ENCODE results near the gene RUSC2. TPM values are rescaled to one million over a fixed set of nuclear protein-coding genes. Genes with fewer than 3 reads are reported as not detected.

RUSC2 gene, protein sequence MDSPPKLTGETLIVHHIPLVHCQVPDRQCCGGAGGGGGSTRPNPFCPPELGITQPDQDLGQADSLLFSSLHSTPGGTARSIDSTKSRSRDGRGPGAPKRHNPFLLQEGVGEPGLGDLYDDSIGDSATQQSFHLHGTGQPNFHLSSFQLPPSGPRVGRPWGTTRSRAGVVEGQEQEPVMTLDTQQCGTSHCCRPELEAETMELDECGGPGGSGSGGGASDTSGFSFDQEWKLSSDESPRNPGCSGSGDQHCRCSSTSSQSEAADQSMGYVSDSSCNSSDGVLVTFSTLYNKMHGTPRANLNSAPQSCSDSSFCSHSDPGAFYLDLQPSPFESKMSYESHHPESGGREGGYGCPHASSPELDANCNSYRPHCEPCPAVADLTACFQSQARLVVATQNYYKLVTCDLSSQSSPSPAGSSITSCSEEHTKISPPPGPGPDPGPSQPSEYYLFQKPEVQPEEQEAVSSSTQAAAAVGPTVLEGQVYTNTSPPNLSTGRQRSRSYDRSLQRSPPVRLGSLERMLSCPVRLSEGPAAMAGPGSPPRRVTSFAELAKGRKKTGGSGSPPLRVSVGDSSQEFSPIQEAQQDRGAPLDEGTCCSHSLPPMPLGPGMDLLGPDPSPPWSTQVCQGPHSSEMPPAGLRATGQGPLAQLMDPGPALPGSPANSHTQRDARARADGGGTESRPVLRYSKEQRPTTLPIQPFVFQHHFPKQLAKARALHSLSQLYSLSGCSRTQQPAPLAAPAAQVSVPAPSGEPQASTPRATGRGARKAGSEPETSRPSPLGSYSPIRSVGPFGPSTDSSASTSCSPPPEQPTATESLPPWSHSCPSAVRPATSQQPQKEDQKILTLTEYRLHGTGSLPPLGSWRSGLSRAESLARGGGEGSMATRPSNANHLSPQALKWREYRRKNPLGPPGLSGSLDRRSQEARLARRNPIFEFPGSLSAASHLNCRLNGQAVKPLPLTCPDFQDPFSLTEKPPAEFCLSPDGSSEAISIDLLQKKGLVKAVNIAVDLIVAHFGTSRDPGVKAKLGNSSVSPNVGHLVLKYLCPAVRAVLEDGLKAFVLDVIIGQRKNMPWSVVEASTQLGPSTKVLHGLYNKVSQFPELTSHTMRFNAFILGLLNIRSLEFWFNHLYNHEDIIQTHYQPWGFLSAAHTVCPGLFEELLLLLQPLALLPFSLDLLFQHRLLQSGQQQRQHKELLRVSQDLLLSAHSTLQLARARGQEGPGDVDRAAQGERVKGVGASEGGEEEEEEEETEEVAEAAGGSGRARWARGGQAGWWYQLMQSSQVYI (N-terminal part only)
- 12.2 TPM for polyA plus RNA-seq (2012; ENCODE audit: insufficient read depth, insufficient read length, low read depth)

DNA sequence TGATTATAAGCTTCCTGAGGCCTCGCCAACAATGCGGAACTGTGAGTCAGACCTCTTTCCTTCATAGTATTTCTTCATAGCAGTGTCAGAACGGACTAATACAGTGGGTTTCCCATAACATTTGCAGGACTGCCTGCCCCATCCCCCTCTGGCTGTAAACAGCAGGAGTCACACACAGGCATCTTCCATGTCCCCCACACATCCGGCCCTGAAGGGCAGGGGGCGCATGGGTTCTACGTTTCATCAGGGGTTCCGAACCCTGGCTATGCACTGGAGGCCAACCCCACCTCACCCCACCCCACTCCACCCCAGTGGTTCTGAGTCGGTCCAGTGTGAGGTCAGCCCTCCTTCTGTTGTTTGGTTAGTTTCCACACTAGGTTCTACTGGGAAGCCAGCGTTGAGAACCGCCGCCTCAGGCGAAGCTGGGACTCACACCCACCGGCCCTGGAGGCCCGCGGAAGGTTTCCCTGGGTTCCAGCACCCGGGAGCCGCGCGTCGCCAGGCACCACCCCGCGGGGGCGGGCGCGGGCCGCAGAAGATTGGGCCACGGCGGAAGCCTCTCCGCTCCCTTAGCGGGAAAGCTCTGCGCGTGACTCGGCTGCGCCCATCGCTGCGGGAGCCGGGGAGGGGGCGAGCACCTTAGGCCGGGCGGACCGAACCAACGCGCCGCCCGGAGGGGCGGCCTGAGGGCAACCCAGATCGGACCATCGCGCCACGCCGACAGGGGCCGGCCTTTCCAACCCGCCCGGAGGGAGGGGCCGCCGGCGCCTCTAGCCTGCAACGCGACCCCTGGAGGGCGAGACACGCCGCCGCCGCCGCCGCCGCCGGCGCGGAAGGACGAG is at the start of gene RUSC2:
RUSC2 (plus strand) TSS at position 799 of the 842 bp plus-strand sequence. CDS start 56,411 bp downstream, outside the sequence.
- Histone ChIP-seq H3K4me3 (ENCODE audit: low read depth, low read length) (peak within 1 kb of the TSS; percentile 63), H3K36me3 (no peaks in the 10 kb centered on the region), H3K9me3 (no peaks in the 10 kb centered on the region), H3K4me1 (no peaks in the 10 kb centered on the region), H3K27me3 (no peaks in the 10 kb centered on the region)
- DNase-seq = peak; percentile 87
- TF ChIP-seq, protein P1, sequence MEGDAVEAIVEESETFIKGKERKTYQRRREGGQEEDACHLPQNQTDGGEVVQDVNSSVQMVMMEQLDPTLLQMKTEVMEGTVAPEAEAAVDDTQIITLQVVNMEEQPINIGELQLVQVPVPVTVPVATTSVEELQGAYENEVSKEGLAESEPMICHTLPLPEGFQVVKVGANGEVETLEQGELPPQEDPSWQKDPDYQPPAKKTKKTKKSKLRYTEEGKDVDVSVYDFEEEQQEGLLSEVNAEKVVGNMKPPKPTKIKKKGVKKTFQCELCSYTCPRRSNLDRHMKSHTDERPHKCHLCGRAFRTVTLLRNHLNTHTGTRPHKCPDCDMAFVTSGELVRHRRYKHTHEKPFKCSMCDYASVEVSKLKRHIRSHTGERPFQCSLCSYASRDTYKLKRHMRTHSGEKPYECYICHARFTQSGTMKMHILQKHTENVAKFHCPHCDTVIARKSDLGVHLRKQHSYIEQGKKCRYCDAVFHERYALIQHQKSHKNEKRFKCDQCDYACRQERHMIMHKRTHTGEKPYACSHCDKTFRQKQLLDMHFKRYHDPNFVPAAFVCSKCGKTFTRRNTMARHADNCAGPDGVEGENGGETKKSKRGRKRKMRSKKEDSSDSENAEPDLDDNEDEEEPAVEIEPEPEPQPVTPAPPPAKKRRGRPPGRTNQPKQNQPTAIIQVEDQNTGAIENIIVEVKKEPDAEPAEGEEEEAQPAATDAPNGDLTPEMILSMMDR (IDR thresholded peaks at IDR 0.05; ENCODE audit: low read depth, low read length) = peak; percentile 17

- no peaks in the 10 kb centered on the region for H3K36me3 ChIP-seq
- no peaks in the 10 kb centered on the region for H3K9me3 ChIP-seq
- H3K4me1 ChIP-seq = no peaks in the 10 kb centered on the region
- TF ChIP-seq, protein P1 (IDR thresholded peaks at IDR 0.05; ENCODE audit: low read depth, low read length) = no peak
- H3K4me3 ChIP-seq (ENCODE audit: low read depth, low read length) = no peak overlapping the region
- no peak for DNase-seq
- peaks cover 28% of the 10 kb centered on the region for H3K27me3 ChIP-seq
Measured at GRCh38 chr9:35446012-35446411, 43.9 kb upstream of the RUSC2 start.

DNA sequence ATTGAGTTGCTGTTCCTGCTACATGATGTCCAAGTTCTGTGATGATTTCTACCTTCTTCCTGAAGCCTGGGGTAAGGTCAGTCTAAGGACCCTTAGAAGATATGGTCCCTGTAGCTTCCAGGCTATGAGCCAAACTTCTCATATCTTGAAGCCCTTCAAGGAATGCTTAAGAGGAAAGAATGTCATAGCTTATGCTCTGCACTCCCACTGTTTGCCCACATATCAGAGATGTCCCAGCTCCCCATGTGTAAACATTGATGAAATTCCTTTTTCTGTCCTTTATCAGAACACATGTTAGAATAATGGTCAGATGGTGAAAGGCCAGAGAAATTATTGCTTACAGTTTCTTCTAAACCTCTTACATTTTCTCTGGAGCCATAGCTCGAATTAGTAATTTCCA is 41.4 kb upstream of the RUSC2 start:
- H3K36me3 ChIP-seq = no peaks in the 10 kb centered on the region
- H3K4me1 ChIP-seq = no peaks in the 10 kb centered on the region
- DNase-seq = no peak
- no peaks in the 10 kb centered on the region for H3K9me3 ChIP-seq
- TF ChIP-seq, protein P1 (IDR thresholded peaks at IDR 0.05; ENCODE audit: low read depth, low read length) = no peak
- H3K4me3 ChIP-seq (ENCODE audit: low read depth, low read length) = no peak overlapping the region
- H3K27me3 ChIP-seq = peaks cover 30% of the 10 kb centered on the region

GRCh38 chr9:35452481-35452880 is 37.4 kb upstream of the RUSC2 start:
- TF ChIP-seq, protein P1 (IDR thresholded peaks at IDR 0.05; ENCODE audit: low read depth, low read length) = peak; percentile 27
- H3K27me3 ChIP-seq = peaks cover 32% of the 10 kb centered on the region
- H3K9me3 ChIP-seq = no peaks in the 10 kb centered on the region
- H3K4me3 ChIP-seq (ENCODE audit: low read depth, low read length) = no peak overlapping the region
- H3K4me1 ChIP-seq = no peaks in the 10 kb centered on the region
- DNase-seq = no peak
- no peaks in the 10 kb centered on the region for H3K36me3 ChIP-seq

DNA sequence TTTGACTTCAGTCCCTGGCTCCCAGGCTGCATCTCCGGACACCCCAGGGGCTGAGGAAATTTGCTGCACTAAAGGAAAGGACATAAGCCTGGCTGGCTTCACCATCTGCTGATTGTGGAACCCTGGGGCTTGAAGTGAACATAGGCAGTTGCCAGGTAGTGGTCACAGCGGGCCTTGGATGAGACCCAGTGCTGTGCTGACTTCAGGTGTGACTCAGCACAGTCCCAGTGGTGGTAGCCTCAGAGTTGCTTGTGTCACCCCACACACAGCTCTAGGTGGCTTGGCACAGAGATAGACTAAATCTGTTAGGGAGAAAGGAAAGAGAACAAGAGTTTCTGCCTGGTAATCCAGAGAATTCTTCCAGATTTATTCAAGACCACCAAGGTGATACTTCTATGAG is 36.1 kb upstream of the RUSC2 start:
- Histone ChIP-seq H3K9me3 (no peaks in the 10 kb centered on the region), H3K4me3 (ENCODE audit: low read depth, low read length) (no peak overlapping the region), H3K36me3 (no peaks in the 10 kb centered on the region), H3K4me1 (no peaks in the 10 kb centered on the region), H3K27me3 (peaks cover 27% of the 10 kb centered on the region)
- TF ChIP-seq, protein P1 (IDR thresholded peaks at IDR 0.05; ENCODE audit: low read depth, low read length) = no peak
- DNase-seq = no peak
